ENCODE measurements around the gene GJA9.
A peak's percentile ranks its signal among the peaks of the same experiment; 100 is the strongest.
"Not testable (repeated sequence)": the region's sequence is repeated elsewhere in the genome, so short reads cannot be mapped to it uniquely, and the experiment has no call there.

GJA9 gene

DNA sequence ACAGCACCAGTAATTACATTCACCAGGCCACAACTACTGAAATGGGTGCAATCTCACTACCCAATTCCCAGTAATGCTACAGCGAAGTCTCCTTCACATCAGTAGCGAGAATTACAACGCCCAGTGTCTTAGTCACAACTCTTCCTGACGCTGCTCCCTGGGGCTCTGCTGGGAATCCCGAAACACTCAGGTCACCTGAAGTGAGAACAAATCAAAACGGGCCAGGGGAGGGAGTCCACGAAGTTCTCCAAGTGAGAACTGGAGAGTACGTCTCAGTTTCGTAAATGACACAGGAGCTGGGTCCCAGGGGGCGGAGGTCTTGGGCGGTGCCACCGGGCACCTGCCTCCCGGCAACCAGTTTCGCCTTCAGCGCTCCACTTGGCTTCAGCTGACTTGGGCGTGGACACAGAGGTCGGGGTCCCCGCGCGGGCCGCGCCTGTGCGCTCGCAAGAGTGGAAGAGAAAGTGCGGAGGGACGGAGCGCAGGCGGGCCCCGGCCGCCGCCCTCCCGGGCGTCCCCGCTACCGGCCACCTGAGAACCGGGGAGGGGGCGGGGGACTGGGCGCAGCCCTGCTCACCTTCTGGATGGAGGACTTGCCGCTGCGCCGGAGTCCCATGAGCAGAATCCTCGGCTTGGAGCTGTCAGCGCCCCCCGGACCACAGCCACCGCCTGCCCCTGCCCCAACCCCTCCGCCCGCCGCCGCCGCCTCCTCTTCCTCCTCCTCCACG is 22.4 kb downstream of the GJA9 start:
- TF ChIP-seq SUZ12 (IDR thresholded peaks at IDR 0.05) = no peak
- TF ChIP-seq, protein P1, sequence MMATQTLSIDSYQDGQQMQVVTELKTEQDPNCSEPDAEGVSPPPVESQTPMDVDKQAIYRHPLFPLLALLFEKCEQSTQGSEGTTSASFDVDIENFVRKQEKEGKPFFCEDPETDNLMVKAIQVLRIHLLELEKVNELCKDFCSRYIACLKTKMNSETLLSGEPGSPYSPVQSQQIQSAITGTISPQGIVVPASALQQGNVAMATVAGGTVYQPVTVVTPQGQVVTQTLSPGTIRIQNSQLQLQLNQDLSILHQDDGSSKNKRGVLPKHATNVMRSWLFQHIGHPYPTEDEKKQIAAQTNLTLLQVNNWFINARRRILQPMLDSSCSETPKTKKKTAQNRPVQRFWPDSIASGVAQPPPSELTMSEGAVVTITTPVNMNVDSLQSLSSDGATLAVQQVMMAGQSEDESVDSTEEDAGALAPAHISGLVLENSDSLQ (IDR thresholded peaks at IDR 0.05) = no peak
- no peak for TF ChIP-seq CTBP1 (IDR thresholded peaks at IDR 0.05; ENCODE audit: borderline replicate concordance)
- no peak for TF ChIP-seq HDGF (IDR thresholded peaks at IDR 0.05; ENCODE audit: borderline replicate concordance)
- TF ChIP-seq ZNF384 (IDR thresholded peaks at IDR 0.05) = no peak
- TF ChIP-seq L3MBTL2 (conservative IDR thresholded peaks at IDR 0.05) = no peak
- TF ChIP-seq SP1 (IDR thresholded peaks at IDR 0.05) = no peak
- TF ChIP-seq BHLHE40 (IDR thresholded peaks at IDR 0.05; ENCODE audit: borderline replicate concordance) = no peak
- TF ChIP-seq FOXA1 (IDR thresholded peaks at IDR 0.05) = no peak
- no peak for TF ChIP-seq LEF1 (IDR thresholded peaks at IDR 0.05; ENCODE audit: borderline replicate concordance)
- no peak for TF ChIP-seq ELF4 (IDR thresholded peaks at IDR 0.05)
- TF ChIP-seq TARDBP (IDR thresholded peaks at IDR 0.05) = no peak
- peak; percentile 25 for DNase-seq (ENCODE audit: extremely low spot score)
- ChIA-PET CTCF (interaction anchor here (0.6 kb wide), 1 partner anchor 22 kb away, joined by 3 read pairs; no protein-coding TSS in a partner anchor), POLR2A (interaction anchor here (0.7 to 1.3 kb wide), 3 partner anchors 14 to 167 kb away, joined by 4 to 6 read pairs (median 4); partner anchors contain the start of genes MYCBP and NDUFS5)

DNA sequence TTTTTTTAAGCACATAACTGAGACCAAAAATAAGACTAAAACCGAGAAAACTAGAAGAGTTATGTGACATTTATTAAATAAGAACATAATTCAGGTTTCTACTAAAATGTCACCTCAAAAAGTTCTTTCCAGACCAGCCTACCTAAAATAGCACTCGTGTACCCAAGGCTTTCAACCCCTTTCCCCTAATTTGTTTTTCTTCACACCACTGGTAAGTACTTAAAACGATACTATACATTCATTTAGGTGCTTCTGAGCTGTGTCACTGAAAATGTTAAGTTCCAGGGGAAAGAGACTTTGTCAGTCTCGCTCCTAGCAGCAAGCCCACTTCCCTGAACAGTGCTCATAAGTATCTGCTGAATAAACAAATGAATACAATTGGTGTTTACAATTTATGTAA is 28.6 kb downstream of the GJA9 start:
- DNase-seq (ENCODE audit: extremely low spot score) = no peak
- TF ChIP-seq ZNF384 (IDR thresholded peaks at IDR 0.05) (no peak), L3MBTL2 (conservative IDR thresholded peaks at IDR 0.05) (no peak), SP1 (IDR thresholded peaks at IDR 0.05) (no peak), ELF4 (IDR thresholded peaks at IDR 0.05) (no peak), FOXA1 (IDR thresholded peaks at IDR 0.05) (no peak), SUZ12 (IDR thresholded peaks at IDR 0.05) (no peak), HDGF (IDR thresholded peaks at IDR 0.05; ENCODE audit: borderline replicate concordance) (no peak), FOXK2 (IDR thresholded peaks at IDR 0.05) (no peak), ARNT (IDR thresholded peaks at IDR 0.05) (no peak), NFRKB (IDR thresholded peaks at IDR 0.05) (no peak), BHLHE40 (IDR thresholded peaks at IDR 0.05; ENCODE audit: borderline replicate concordance) (no peak), CTBP1 (IDR thresholded peaks at IDR 0.05; ENCODE audit: borderline replicate concordance) (no peak), FOXM1 (IDR thresholded peaks at IDR 0.05; ENCODE audit: borderline replicate concordance) (no peak), LEF1 (IDR thresholded peaks at IDR 0.05; ENCODE audit: borderline replicate concordance) (no peak), TARDBP (IDR thresholded peaks at IDR 0.05) (no peak)
- TF ChIP-seq, protein P1 (IDR thresholded peaks at IDR 0.05) = no peak
- ChIA-PET POLR2A (no interaction called here), CTCF (interaction anchor here (0.6 kb wide), 1 partner anchor 10 kb away, joined by 3 read pairs; no protein-coding TSS in a partner anchor)

- TF ChIP-seq TARDBP (IDR thresholded peaks at IDR 0.05) (no peak), ARNT (IDR thresholded peaks at IDR 0.05) (no peak), BHLHE40 (IDR thresholded peaks at IDR 0.05; ENCODE audit: borderline replicate concordance) (no peak)
- DNase-seq (ENCODE audit: extremely low spot score) = no peak
- CTCF ChIA-PET = no interaction called here
These were observed 33.3 kb downstream of the GJA9 start for GRCh38 chr1:38848071-38848470.

DNA sequence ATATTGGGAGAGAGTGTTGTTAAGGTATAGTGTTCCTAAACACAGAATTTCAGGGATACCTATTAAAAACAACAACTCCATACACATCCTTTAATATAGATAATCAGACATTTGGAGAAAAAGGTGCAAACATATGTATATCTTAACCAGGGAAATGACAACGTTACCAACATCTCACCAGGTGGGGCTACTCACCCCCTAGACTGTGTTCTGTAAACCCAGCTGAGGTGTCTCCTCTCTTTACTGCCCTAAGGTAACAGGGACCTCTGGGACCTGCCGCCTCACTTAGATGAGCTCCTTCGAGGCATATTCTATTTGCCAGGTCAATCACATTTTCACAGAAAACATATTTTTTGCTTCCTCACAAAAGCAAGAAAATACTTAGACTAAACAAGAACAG is 35.2 kb downstream of the GJA9 start:
- CTCF ChIA-PET = no interaction called here
- POLR2A ChIA-PET = no interaction called here
- TF ChIP-seq LEF1 (IDR thresholded peaks at IDR 0.05; ENCODE audit: borderline replicate concordance) (no peak), CTBP1 (IDR thresholded peaks at IDR 0.05; ENCODE audit: borderline replicate concordance) (no peak), L3MBTL2 (conservative IDR thresholded peaks at IDR 0.05) (no peak), BHLHE40 (IDR thresholded peaks at IDR 0.05; ENCODE audit: borderline replicate concordance) (no peak), ARNT (IDR thresholded peaks at IDR 0.05) (no peak), HDGF (IDR thresholded peaks at IDR 0.05; ENCODE audit: borderline replicate concordance) (no peak)
- TF ChIP-seq, protein P1 (IDR thresholded peaks at IDR 0.05) = no peak
- DNase-seq (ENCODE audit: extremely low spot score) = no peak

More at GRCh38 chr1:38848071-38848470, 33.3 kb downstream of the GJA9 start:
- POLR2A ChIA-PET = no interaction called here

GRCh38 chr1:38845088-38845487 is 36.3 kb downstream of the GJA9 start:
- CTCF ChIA-PET; DNase-seq (ENCODE audit: extremely low spot score); POLR2A ChIA-PET: not testable (repeated sequence)

GRCh38 chr1:38840281-38840680 is 41.1 kb downstream of the GJA9 start:
- POLR2A ChIA-PET = no interaction called here
- no peak for DNase-seq (ENCODE audit: extremely low spot score)
- TF ChIP-seq LEF1 (IDR thresholded peaks at IDR 0.05; ENCODE audit: borderline replicate concordance) (no peak), CTBP1 (IDR thresholded peaks at IDR 0.05; ENCODE audit: borderline replicate concordance) (no peak), BHLHE40 (IDR thresholded peaks at IDR 0.05; ENCODE audit: borderline replicate concordance) (no peak), ARNT (IDR thresholded peaks at IDR 0.05) (no peak), NFRKB (IDR thresholded peaks at IDR 0.05) (no peak), ZNF384 (IDR thresholded peaks at IDR 0.05) (no peak), HDGF (IDR thresholded peaks at IDR 0.05; ENCODE audit: borderline replicate concordance) (no peak), ELF4 (IDR thresholded peaks at IDR 0.05) (no peak), SUZ12 (IDR thresholded peaks at IDR 0.05) (no peak), FOXK2 (IDR thresholded peaks at IDR 0.05) (no peak)
- CTCF ChIA-PET = no interaction called here

Data from HEK293T (cell line).